CD4-positive, CD25-positive, alpha-beta regulatory T cell (primary cell): ENCODE data around the gene GTF3C2. TPM values are rescaled to one million over a fixed set of nuclear protein-coding genes. Genes with fewer than 3 reads are reported as not detected.
"Not testable (repeated sequence)": the region's sequence is repeated elsewhere in the genome, so short reads cannot be mapped to it uniquely, and the experiment has no call there.

Experiments used
- ATAC-seq, 2 donors: fragments of 150-1000 bp; cut with Tn5 transposase; one replicate each; pipeline ENCODE4 v1.10.0; 2021; ENCODE audit warnings: low read depth in 2 of 2, moderate number of reproducible peaks in 2 of 2, moderate library complexity in 1 of 2
- DNase-seq, 3 donors: peaks; one replicate each; pipeline versions ENCODE4 v3.0.0 to v3.0.0-alpha.2; 2012 to 2022; ENCODE audit warnings: mixed read lengths in 1 of 3
- H3K27ac ChIP-seq: one replicate; pipeline ENCODE4 v1.7.0; 2013; ENCODE audit warnings: mild to moderate bottlenecking, low read length; ENCODE audit not compliant: insufficient read depth, poor library complexity, severe bottlenecking
- H3K27me3 ChIP-seq: one replicate; pipeline ENCODE4 v1.7.0; 2013; ENCODE audit warnings: low read length; ENCODE audit not compliant: control insufficient read depth, insufficient read depth
- H3K36me3 ChIP-seq: one replicate; pipeline ENCODE4 v1.7.0; 2013; ENCODE audit warnings: mild to moderate bottlenecking, low read length, moderate library complexity; ENCODE audit not compliant: control insufficient read depth, insufficient read depth
- H3K4me1 ChIP-seq: 2 replicates; pipeline ENCODE4 v1.7.0; 2013; ENCODE audit warnings: mild to moderate bottlenecking, low read length; ENCODE audit not compliant: insufficient read depth, control insufficient read depth, poor library complexity, severe bottlenecking
- H3K4me3 ChIP-seq: one replicate; pipeline ENCODE4 v1.7.0; 2013; ENCODE audit warnings: low read depth, mild to moderate bottlenecking, low read length, moderate library complexity
- H3K9me3 ChIP-seq, 2 experiments: 1 replicate in 1 of 2; 2 replicates in 1 of 2; pipeline ENCODE4 v1.7.0; 2013; ENCODE audit warnings: low read length in 2 of 2, mild to moderate bottlenecking in 1 of 2, moderate library complexity in 1 of 2; ENCODE audit not compliant: control insufficient read depth in 2 of 2
- H3K27ac Mint-ChIP-seq, 3 donors: one replicate each; pipeline ENCODE4 v1.8.0; 2020 to 2022; ENCODE audit warnings: mild to moderate bottlenecking in 3 of 3, mixed read lengths in 3 of 3, moderate library complexity in 2 of 3
- H3K27me3 Mint-ChIP-seq: one replicate; pipeline ENCODE4 v1.8.0; 2022; ENCODE audit warnings: mild to moderate bottlenecking, mixed read lengths
- H3K36me3 Mint-ChIP-seq: one replicate; pipeline ENCODE4 v1.8.0; 2020; ENCODE audit warnings: mixed read lengths
- H3K4me1 Mint-ChIP-seq, 4 donors: one replicate each; pipeline ENCODE4 v1.8.0; 2020 to 2022; ENCODE audit warnings: mixed read lengths in 4 of 4, mild to moderate bottlenecking in 1 of 4
- H3K4me3 Mint-ChIP-seq, 4 donors: one replicate each; pipeline ENCODE4 v1.8.0; 2020 to 2022; ENCODE audit warnings: mild to moderate bottlenecking in 4 of 4, mixed read lengths in 4 of 4, moderate library complexity in 3 of 4
- H3K9me3 Mint-ChIP-seq, 7 donors: one replicate each; pipeline ENCODE4 v1.8.0; 2020 to 2022; ENCODE audit warnings: mixed read lengths in 7 of 7, mild to moderate bottlenecking in 3 of 7, moderate library complexity in 2 of 7
- polyA plus RNA-seq, 4 donors: library from polyadenylated mRNA; unstranded; fragments of 300-500 nt; fragmentation: Illumina TruSeq; gene quantifications; one replicate each; pipeline ENCODE4 v1.2.3, GENCODE V29; 2021
- total RNA-seq: library from RNA; stranded (reverse); gene quantifications from one replicate; pipeline ENCODE4 v1.2.3, GENCODE V29; 2022

Gene GTF3C2
- total and polyA plus RNA-seq, 5 donors from 2014 or later = 27.5 to 52.8 (median 35.6) TPM

DNA sequence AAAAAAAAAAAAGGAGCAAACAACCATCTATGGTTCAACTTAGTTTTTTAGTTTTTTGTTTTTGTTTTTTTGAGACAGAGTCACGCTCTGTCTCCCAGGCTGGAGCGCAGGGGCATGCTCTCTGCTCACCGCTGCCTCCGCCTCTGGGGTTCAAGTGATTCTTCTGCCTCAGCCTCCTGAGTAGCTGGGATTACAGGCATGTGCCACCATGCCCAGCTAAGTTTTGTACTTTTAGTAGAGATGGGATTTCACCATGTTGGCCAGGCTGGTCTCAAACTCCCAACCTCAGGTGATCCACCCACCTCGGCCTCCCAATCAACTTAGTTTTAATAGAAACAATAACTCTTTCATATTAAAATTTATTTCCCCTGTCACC, 3.2 kb downstream of the GTF3C2 start:
- not testable (repeated sequence) for H3K27me3 ChIP-seq, H3K27me3 Mint-ChIP-seq, DNase-seq, H3K9me3 Mint-ChIP-seq, H3K27ac ChIP-seq, H3K9me3 ChIP-seq, H3K4me3 Mint-ChIP-seq, H3K36me3 ChIP-seq, H3K27ac Mint-ChIP-seq, ATAC-seq, H3K4me3 ChIP-seq
- peaks cover 54% of the 10 kb centered on the region for H3K4me1 ChIP-seq
- H3K4me1 Mint-ChIP-seq = peaks cover 22 to 78% (median 55%) of the 10 kb centered on the region in 4 donors
- peaks cover 16% of the 10 kb centered on the region for H3K36me3 Mint-ChIP-seq

GRCh38 chr2:27351802-27352598, 4.6 kb downstream of the GTF3C2 start:
- no peak for ATAC-seq
- H3K27ac ChIP-seq = no peak overlapping the region

DNA sequence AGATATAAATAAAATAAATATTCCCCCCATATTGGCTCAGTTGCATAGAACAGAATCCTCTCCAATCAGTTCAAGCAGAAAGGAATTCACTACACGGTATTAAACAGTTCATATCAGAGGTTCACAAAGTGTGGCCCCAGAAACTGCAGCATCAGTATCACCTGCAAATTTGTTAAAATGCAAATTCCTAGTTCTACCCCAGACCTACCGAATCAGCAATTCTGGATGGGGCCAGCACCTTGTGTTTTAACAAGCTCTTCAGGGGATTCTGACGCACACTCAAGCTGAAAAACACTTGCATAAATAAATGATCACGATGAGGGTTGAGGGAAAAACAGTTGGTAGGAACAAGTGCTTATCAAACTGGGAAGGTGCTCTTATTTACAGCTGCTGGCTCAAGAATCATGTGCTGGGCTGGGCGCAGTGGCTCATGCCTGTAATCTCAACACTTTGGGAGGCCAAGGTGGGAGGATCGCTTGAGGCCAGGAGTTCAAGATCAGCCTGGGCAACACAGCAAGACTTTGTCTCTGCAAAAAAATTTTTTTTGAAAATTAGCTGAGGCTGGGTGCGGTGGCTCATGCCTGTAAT, 6.4 kb downstream of the GTF3C2 start:
- ATAC-seq = no peak
- Histone ChIP-seq H3K27me3 (no peaks in the 10 kb centered on the region), H3K4me1 (peaks cover 35% of the 10 kb centered on the region), H3K9me3 (no peaks in the 10 kb centered on the region), H3K36me3 (peaks cover 3% of the 10 kb centered on the region), H3K27ac (no peak overlapping the region), H3K4me3 (no peak overlapping the region)
- H3K27ac Mint-ChIP-seq = peak overlapping the region in 1 of 3 donors; percentile 79
- no peak for DNase-seq
- no peaks in the 10 kb centered on the region for H3K27me3 Mint-ChIP-seq
- H3K36me3 Mint-ChIP-seq = peaks cover 15% of the 10 kb centered on the region
- no peaks in the 10 kb centered on the region for H3K9me3 Mint-ChIP-seq
- peaks cover 10 to 70% (median 46%) of the 10 kb centered on the region in 4 donors for H3K4me1 Mint-ChIP-seq
- peak overlapping the region in 2 of 4 donors; percentile 30 to 58 for H3K4me3 Mint-ChIP-seq

More at GRCh38 chr2:27351802-27352598, 4.6 kb downstream of the GTF3C2 start:
- Histone ChIP-seq H3K4me1 (peaks cover 44% of the 10 kb centered on the region), H3K36me3 (peaks cover 3% of the 10 kb centered on the region), H3K4me3 (peak overlapping the region; percentile 16), H3K27me3 (no peaks in the 10 kb centered on the region), H3K9me3 (no peaks in the 10 kb centered on the region)
- DNase-seq = peak in 1 of 3 donors; percentile 32
- peak overlapping the region; percentile 5 to 53 (median 40) for H3K4me3 Mint-ChIP-seq
- H3K27me3 Mint-ChIP-seq = peaks cover 5% of the 10 kb centered on the region
- H3K9me3 Mint-ChIP-seq = no peaks in the 10 kb centered on the region
- peaks cover 18% of the 10 kb centered on the region for H3K36me3 Mint-ChIP-seq
- H3K4me1 Mint-ChIP-seq = peaks cover 14 to 78% (median 54%) of the 10 kb centered on the region in 4 donors
- H3K27ac Mint-ChIP-seq = peak overlapping the region; percentile 20 to 93 (median 44)

DNA sequence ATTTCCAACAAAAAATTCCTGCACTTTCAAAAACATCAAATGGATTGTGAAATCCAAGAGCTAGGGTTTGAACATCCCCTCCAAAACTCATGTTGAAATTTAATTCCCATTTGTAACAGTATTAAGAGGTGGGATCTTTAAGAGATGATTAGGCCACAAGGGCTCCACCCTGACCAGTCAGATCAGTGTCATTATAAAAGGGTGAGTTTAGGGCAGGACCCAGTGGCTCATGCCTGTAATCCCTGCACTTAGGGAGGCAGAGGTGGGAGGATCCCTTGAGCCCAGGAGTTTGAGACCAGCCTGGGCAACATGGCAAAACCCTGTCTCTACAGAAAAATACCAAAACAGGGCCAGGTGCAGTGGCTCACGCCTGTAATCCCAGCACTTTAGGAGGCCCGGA, 8.9 kb downstream of the GTF3C2 start:
- H3K4me3 Mint-ChIP-seq = peak overlapping the region in 1 of 4 donors; percentile 21

GRCh38 chr2:27336173-27336572, 20.4 kb downstream of the GTF3C2 start:
- no peak overlapping the region for H3K4me3 Mint-ChIP-seq
- peaks cover 37% of the 10 kb centered on the region for H3K36me3 Mint-ChIP-seq
- Histone ChIP-seq H3K36me3 (peaks cover 62% of the 10 kb centered on the region), H3K4me1 (no peaks in the 10 kb centered on the region), H3K27ac (no peak overlapping the region), H3K4me3 (no peak overlapping the region), H3K9me3 (no peaks in the 10 kb centered on the region), H3K27me3 (no peaks in the 10 kb centered on the region)
- no peaks in the 10 kb centered on the region for H3K27me3 Mint-ChIP-seq
- H3K9me3 Mint-ChIP-seq = no peaks in the 10 kb centered on the region
- H3K4me1 Mint-ChIP-seq = peaks cover 0 to 4% (median 0%) of the 10 kb centered on the region in 4 donors
- no peak overlapping the region for H3K27ac Mint-ChIP-seq
- DNase-seq (no peak), ATAC-seq (no peak)

More for the DNA sequence above, 8.9 kb downstream of the GTF3C2 start:
- Histone ChIP-seq H3K36me3 (peaks cover 14% of the 10 kb centered on the region), H3K27me3 (no peaks in the 10 kb centered on the region), H3K4me3 (no peak overlapping the region), H3K27ac (no peak overlapping the region), H3K9me3 (no peaks in the 10 kb centered on the region), H3K4me1 (peaks cover 12% of the 10 kb centered on the region)
- peaks cover 16% of the 10 kb centered on the region for H3K36me3 Mint-ChIP-seq
- ATAC-seq (no peak), DNase-seq (no peak)
- no peaks in the 10 kb centered on the region for H3K27me3 Mint-ChIP-seq
- H3K4me1 Mint-ChIP-seq = peaks cover 14 to 53% (median 36%) of the 10 kb centered on the region in 4 donors
- peak overlapping the region in 1 of 3 donors; percentile 3 for H3K27ac Mint-ChIP-seq
- H3K9me3 Mint-ChIP-seq = no peaks in the 10 kb centered on the region

DNA sequence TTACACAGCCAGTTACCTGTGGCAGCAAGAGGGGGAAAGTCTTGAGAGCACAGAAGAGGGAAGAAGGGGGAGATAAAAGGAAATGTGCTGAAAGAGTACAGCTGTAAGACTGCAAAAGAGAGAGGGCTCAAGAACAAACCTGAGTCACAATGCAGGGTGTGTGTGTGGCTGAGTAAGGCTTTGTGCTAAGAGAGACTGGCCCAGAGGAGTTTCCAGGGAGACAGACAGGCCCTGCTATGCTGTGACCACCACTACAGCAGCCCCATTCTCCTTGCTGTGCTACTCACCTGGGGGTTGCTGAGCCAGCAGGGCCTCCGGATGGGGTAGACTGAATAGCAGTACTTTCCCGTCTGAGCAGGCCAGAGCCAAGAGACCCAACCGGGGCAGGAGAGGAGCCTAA, 21.3 kb downstream of the GTF3C2 start:
- ATAC-seq (no peak), DNase-seq (no peak)
- Histone ChIP-seq H3K27ac (no peak overlapping the region), H3K4me3 (no peak overlapping the region), H3K9me3 (no peaks in the 10 kb centered on the region), H3K4me1 (no peaks in the 10 kb centered on the region), H3K36me3 (peaks cover 61% of the 10 kb centered on the region), H3K27me3 (no peaks in the 10 kb centered on the region)
- Mint-ChIP-seq H3K36me3 (peaks cover 38% of the 10 kb centered on the region), H3K4me1 (peaks cover 0 to 4% (median 0%) of the 10 kb centered on the region in 4 donors), H3K4me3 (peak overlapping the region in 1 of 4 donors; percentile 69), H3K9me3 (no peaks in the 10 kb centered on the region), H3K27me3 (no peaks in the 10 kb centered on the region), H3K27ac (no peak overlapping the region)

DNA sequence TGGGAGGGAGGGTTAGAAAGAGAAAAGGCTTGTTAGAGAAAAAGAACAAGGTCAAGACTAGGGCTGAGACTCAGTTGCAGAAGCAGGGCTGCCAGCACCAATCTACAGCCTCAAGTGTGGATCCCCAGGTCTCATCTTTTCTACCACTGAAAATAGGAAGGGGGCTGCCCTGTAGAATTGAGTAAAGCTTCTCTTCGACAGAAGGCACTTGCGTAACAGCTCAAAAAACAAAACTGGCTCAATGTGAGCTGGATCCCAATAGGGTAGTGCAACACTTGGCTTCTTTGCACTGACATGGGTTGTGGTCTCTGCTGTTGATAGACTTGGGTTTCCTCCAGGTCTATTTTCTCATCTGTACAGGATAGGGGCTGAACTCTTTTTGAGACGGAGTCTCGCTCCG, 31.8 kb downstream of the GTF3C2 start:
- no peaks in the 10 kb centered on the region for H3K27me3 Mint-ChIP-seq
- peak overlapping the region in 2 of 3 donors; percentile 88 to 99 for H3K27ac Mint-ChIP-seq
- Histone ChIP-seq H3K36me3 (peaks cover 32% of the 10 kb centered on the region), H3K9me3 (no peaks in the 10 kb centered on the region), H3K4me1 (peaks cover 24% of the 10 kb centered on the region), H3K27me3 (no peaks in the 10 kb centered on the region), H3K27ac (no peak overlapping the region), H3K4me3 (no peak overlapping the region)
- H3K9me3 Mint-ChIP-seq = no peaks in the 10 kb centered on the region
- H3K4me3 Mint-ChIP-seq = peak overlapping the region; percentile 61 to 81 (median 66)
- peaks cover 0 to 29% (median 19%) of the 10 kb centered on the region in 4 donors for H3K4me1 Mint-ChIP-seq
- DNase-seq (no peak), ATAC-seq (no peak)
- H3K36me3 Mint-ChIP-seq = peaks cover 31% of the 10 kb centered on the region
